Gastroesophageal sphincter (tissue), 4 donors: Measurements from ENCODE around the gene CACNA1D. TPM values are rescaled to one million over a fixed set of nuclear protein-coding genes. Genes with fewer than 3 reads are reported as not detected.

Source experiments
- ATAC-seq: fragments of 150-250 bp; one replicate; pipeline ENCODE4 v1.9.1; 2016; ENCODE audit warnings: mild to moderate bottlenecking, moderate library complexity
- H3K27ac ChIP-seq, 4 donors: fragments of 200-600 bp; sonication (generic) in 3 of 4; 1 replicate in 3 of 4; 2 replicates in 1 of 4; pipeline ENCODE4 v1.5.1; 2016 to 2019
- H3K27me3 ChIP-seq: fragments of 200-600 bp; sonication (generic); one replicate; pipeline ENCODE4 v1.5.1; 2019
- H3K36me3 ChIP-seq, 2 donors: fragments of 200-600 bp; sonication (generic); one replicate each; pipeline ENCODE4 v1.5.1; 2019; ENCODE audit warnings: control low read depth in 1 of 2
- H3K4me1 ChIP-seq, 3 donors: fragments of 200-600 bp; sonication (generic); 1 replicate in 2 of 3; 2 replicates in 1 of 3; pipeline ENCODE4 v1.5.1; 2016 to 2019; ENCODE audit warnings: control low read depth in 2 of 3
- H3K4me3 ChIP-seq, 2 donors: fragments of 200-600 bp; sonication (generic); one replicate each; pipeline ENCODE4 v1.5.1; 2019; ENCODE audit warnings: mild to moderate bottlenecking in 1 of 2, moderate library complexity in 1 of 2
- H3K9me3 ChIP-seq, 3 donors: fragments of 200-600 bp; sonication (generic); one replicate each; pipeline ENCODE4 v1.5.1; 2017 to 2019; ENCODE audit warnings: control low read depth in 2 of 3
- EP300 ChIP-seq: sonication (generic); formaldehyde crosslinking; IDR thresholded peaks from one replicate; pipeline ENCODE4 v1.6.1; 2017; ENCODE audit warnings: antibody characterized with exemption, mild to moderate bottlenecking
- POLR2A ChIP-seq, 2 donors: fragments of 450-650 bp; IDR thresholded peaks; one replicate each; pipeline ENCODE4 v1.6.1; 2017; ENCODE audit warnings: antibody characterized with exemption in 2 of 2, mild to moderate bottlenecking in 2 of 2, moderate library complexity in 1 of 2
- POLR2AphosphoS5 ChIP-seq: sonication (generic); formaldehyde crosslinking; IDR thresholded peaks from one replicate; pipeline ENCODE4 v1.6.1; 2017; ENCODE audit warnings: antibody characterized with exemption
- WGBS, 2 donors: methylation state at CpG; one replicate each; pipeline ENCODE4 v1.1.5; 2018; ENCODE audit warnings: low coverage in 1 of 2; 5-methylcytosine and 5-hydroxymethylcytosine counted together
- total RNA-seq, 4 donors: library from RNA; depleted of rRNA; stranded (reverse); fragments of >200 nt; gene quantifications; one replicate each; pipeline ENCODE4 v1.1.0, GENCODE V29; 2016
- TF ChIP-seq, protein P1 (sequence below), 4 experiments: fragments of 200-600 bp in 2 of 4; fragments of 450-650 bp in 2 of 4; sonication (generic) in 1 of 4; IDR thresholded peaks; one replicate each; pipeline ENCODE4 v1.5.1; 2017 to 2019; ENCODE audit warnings: antibody characterized with exemption in 4 of 4, mild to moderate bottlenecking in 2 of 4, moderate library complexity in 2 of 4

Gene CACNA1D
- total RNA-seq, 4 donors from 2014 or later: 0.52 to 5.7 (median 3.6) TPM

DNA sequence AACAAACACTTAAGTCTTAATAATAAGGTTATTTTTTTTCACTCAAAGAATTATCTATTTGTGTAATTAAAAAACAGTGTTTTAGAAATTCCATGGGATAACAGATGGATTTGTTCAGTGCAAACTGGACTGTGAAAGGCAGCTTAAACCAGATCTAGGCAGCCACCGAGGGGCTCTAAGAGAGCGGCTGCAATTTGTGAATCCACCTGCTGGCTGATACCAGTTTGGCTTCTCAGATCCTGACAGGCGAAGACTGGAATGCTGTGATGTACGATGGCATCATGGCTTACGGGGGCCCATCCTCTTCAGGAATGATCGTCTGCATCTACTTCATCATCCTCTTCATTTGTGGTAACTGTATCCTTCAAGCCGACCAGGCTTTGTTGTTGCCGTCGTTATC is 232.2 kb downstream of the CACNA1D start:
- H3K27ac ChIP-seq: no peak overlapping the region
- ATAC-seq: no peak
- no peak overlapping the region for H3K4me3 ChIP-seq
- H3K27me3 ChIP-seq: peaks cover 5% of the 10 kb centered on the region
- 69 to 81% methylated on average over 7 to 8 of the region's 9 CpGs for WGBS, 2 donors
- no peaks in the 10 kb centered on the region for H3K9me3 ChIP-seq
- TF ChIP-seq POLR2A (IDR thresholded peaks at IDR 0.05) (no peak), EP300 (no peak), POLR2AphosphoS5 (no peak)
- TF ChIP-seq, protein P1, sequence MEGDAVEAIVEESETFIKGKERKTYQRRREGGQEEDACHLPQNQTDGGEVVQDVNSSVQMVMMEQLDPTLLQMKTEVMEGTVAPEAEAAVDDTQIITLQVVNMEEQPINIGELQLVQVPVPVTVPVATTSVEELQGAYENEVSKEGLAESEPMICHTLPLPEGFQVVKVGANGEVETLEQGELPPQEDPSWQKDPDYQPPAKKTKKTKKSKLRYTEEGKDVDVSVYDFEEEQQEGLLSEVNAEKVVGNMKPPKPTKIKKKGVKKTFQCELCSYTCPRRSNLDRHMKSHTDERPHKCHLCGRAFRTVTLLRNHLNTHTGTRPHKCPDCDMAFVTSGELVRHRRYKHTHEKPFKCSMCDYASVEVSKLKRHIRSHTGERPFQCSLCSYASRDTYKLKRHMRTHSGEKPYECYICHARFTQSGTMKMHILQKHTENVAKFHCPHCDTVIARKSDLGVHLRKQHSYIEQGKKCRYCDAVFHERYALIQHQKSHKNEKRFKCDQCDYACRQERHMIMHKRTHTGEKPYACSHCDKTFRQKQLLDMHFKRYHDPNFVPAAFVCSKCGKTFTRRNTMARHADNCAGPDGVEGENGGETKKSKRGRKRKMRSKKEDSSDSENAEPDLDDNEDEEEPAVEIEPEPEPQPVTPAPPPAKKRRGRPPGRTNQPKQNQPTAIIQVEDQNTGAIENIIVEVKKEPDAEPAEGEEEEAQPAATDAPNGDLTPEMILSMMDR (IDR thresholded peaks at IDR 0.05): no peak
- peaks cover 0 to 9% (median 0%) of the 10 kb centered on the region in 3 donors for H3K4me1 ChIP-seq
- no peaks in the 10 kb centered on the region for H3K36me3 ChIP-seq

DNA sequence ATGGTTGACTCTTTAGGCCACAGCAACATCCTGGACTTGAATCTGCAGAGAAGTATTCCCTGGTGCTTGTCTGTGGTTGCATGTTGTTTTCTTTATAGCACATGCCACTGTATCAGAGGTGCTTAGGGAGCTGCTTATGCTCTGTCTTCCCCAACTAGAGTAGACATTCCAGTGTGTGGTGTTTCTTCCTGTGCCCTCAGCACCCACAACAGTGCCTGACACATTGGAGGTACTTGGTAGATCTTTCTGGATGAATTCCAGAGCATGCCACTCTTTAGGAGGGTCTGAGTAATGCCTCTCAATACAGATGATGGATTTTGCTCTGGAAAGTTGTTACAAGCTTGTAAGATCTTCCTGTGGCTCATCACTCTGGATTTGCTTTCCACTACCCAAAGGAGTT is 234.2 kb downstream of the CACNA1D start:
- H3K4me3 ChIP-seq: no peak overlapping the region
- H3K27me3 ChIP-seq: peaks cover 5% of the 10 kb centered on the region
- H3K27ac ChIP-seq: no peak overlapping the region
- no peak for ATAC-seq
- no peaks in the 10 kb centered on the region for H3K9me3 ChIP-seq
- TF ChIP-seq EP300 (no peak), POLR2A (IDR thresholded peaks at IDR 0.05) (no peak), POLR2AphosphoS5 (no peak)
- TF ChIP-seq, protein P1 (IDR thresholded peaks at IDR 0.05): no peak
- H3K4me1 ChIP-seq: peaks cover 0 to 13% (median 0%) of the 10 kb centered on the region in 3 donors
- no peaks in the 10 kb centered on the region for H3K36me3 ChIP-seq

DNA sequence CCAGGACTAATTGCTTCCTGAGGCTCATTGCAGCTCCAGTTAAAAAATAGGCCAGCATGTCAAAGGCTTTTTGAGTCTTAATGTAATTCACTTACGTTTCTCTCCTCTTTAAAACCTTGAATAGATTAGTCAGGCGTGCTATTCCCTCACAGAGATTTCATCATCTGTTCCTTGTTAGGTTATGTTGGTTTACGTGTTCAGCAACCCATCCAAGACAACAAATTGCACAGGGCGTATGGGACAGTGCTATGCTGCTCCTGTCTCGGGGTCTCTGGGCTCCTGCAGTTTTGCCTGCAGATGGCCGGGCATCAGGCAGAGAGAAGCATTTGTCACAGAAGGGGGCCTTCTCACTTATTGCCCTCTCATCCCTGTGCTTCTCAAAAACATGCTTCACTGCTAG is 234.7 kb downstream of the CACNA1D start:
- WGBS, 2 donors: 81 to 96% methylated on average over 4 to 5 of the region's 6 CpGs
- H3K4me1 ChIP-seq: peaks cover 0 to 13% (median 0%) of the 10 kb centered on the region in 3 donors
- peaks cover 5% of the 10 kb centered on the region for H3K27me3 ChIP-seq
- H3K9me3 ChIP-seq: no peaks in the 10 kb centered on the region
- H3K27ac ChIP-seq: no peak overlapping the region
- no peak overlapping the region for H3K4me3 ChIP-seq
- no peak for ATAC-seq
- H3K36me3 ChIP-seq: no peaks in the 10 kb centered on the region
- TF ChIP-seq POLR2A (IDR thresholded peaks at IDR 0.05) (no peak), POLR2AphosphoS5 (no peak), EP300 (no peak)
- TF ChIP-seq, protein P1 (IDR thresholded peaks at IDR 0.05): no peak

DNA sequence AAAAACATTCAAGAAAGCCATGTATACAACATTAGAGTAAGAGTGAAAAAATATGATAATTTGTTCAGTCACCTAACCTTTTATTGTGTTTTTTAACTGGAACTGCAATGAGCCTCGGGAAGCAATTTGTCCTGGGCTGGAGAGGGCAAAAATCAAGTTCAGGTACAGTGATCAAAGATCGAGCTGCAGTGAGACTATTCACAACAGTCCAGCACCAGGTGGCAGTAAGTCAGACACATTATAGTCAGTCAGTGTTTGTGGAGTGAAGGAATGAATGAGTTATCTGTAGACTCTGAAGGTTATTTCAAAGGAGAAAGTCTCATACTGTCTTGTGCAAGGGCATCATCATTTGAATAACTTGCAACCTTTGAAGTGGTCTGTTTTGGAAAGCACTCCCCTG is 235.2 kb downstream of the CACNA1D start:
- H3K27ac ChIP-seq: no peak overlapping the region
- no peaks in the 10 kb centered on the region for H3K36me3 ChIP-seq
- H3K27me3 ChIP-seq: peaks cover 5% of the 10 kb centered on the region
- peaks cover 0 to 13% (median 0%) of the 10 kb centered on the region in 3 donors for H3K4me1 ChIP-seq
- 73 to 90% methylated on average over 2 of the region's 2 CpGs for WGBS, 2 donors
- TF ChIP-seq EP300: no peak
- TF ChIP-seq POLR2A (IDR thresholded peaks at IDR 0.05): no peak
- no peak for TF ChIP-seq POLR2AphosphoS5
- TF ChIP-seq, protein P1 (IDR thresholded peaks at IDR 0.05): no peak
- H3K9me3 ChIP-seq: no peaks in the 10 kb centered on the region
- H3K4me3 ChIP-seq: no peak overlapping the region
- no peak for ATAC-seq

DNA sequence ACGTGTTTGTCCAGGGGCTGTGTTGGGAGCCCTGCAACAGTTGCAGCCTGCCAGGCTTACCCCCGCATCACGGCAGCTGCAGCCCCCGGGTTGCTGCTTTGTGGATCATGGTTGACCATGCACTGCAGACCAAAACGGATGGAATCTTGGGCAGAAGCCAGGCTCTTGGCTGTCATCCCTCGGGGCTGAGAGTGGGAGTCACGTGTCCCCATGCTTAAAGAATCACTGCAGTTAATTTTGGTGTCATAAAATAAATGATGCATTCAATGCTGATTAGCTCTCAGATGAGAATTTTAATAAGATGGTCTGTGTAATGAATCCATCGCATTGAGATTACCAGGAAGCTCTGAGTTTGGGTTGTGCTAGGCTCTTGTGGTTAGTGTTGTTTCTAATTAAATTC is 236.2 kb downstream of the CACNA1D start:
- H3K36me3 ChIP-seq: no peaks in the 10 kb centered on the region
- H3K4me3 ChIP-seq: no peak overlapping the region
- H3K4me1 ChIP-seq: peaks cover 0 to 13% (median 0%) of the 10 kb centered on the region in 3 donors
- no peaks in the 10 kb centered on the region for H3K9me3 ChIP-seq
- no peak for ATAC-seq
- 7 to 11% methylated on average over 3 to 5 of the region's 8 CpGs for WGBS, 2 donors
- H3K27ac ChIP-seq: no peak overlapping the region
- H3K27me3 ChIP-seq: peaks cover 5% of the 10 kb centered on the region
- no peak for TF ChIP-seq POLR2A (IDR thresholded peaks at IDR 0.05)
- TF ChIP-seq, protein P1 (IDR thresholded peaks at IDR 0.05): no peak
- no peak for TF ChIP-seq EP300
